CD4-positive, alpha-beta T cell treated with Interleukin-21 for 1 hour (primary cell): ENCODE data around the gene SLC22A13.
A peak's percentile ranks its signal among the peaks of the same experiment; 100 is the strongest.
"Not testable (repeated sequence)": the region's sequence is repeated elsewhere in the genome, so short reads cannot be mapped to it uniquely, and the experiment has no call there.

ENCODE experiments used
- DNase-seq: peaks from one replicate; pipeline ENCODE4 v3.0.0-alpha.2; 2020

The SLC22A13 gene

DNA sequence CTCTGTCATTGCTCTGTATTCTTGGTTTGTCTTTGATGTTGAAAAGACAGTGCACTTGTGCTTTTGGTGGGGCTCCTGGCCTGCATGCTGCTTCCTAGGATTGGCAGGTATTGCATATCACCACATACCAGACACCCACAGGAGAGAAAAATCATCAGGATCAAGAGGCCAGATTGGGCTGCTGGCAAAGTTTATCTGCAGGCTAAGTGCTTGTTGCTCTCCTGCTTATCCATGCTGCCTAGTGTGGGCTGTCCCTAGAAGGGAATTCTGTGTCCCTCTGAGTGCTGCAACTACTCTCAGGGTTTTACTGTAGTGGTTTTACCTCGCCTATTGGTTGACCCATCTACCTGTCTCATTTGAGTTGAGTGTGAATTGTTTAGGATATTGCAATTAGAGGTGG is 833 bp upstream of the SLC22A13 start:
- DNase-seq, result no peak

DNA sequence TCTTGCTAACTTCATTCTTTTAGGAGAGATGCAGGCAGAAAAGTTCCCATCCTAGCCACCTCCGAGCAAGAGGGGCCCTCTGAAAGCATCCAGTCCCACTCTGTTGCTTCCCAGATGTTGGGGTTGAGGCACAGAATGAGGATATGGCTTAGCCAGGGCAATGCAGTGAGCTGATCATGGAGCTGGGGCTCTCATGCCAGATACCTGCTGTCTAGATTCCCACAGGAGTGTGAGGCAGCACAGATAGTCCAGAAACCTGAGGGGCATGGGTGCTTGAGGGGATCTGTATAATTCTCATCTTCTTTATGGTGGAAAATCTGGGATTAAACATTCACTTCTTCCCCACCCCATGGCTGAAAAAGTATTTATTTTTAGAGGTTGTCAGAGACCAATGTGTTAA is 1.2 kb downstream of the SLC22A13 start:
- DNase-seq, result no peak

DNA sequence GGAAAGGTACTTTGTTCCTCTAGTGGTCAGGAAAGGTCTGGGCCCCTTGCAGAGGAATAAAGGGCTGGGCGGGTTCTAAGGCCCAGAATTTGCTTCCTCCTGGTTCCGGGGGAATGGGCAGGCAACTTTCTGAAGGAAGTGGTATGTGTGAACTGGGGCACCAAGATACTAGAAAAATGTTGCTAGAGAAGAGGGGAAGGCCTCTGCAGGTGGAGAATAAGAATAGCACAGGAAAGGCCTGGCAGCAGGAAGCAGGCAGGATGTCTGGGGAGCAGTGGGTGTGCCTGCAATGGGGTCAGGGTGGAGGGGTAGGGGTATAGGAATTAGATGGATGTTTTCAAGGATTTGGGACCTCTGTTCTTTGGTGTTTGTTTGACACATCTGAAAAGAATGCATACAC is 2.0 kb downstream of the SLC22A13 start:
- no peak for DNase-seq

DNA sequence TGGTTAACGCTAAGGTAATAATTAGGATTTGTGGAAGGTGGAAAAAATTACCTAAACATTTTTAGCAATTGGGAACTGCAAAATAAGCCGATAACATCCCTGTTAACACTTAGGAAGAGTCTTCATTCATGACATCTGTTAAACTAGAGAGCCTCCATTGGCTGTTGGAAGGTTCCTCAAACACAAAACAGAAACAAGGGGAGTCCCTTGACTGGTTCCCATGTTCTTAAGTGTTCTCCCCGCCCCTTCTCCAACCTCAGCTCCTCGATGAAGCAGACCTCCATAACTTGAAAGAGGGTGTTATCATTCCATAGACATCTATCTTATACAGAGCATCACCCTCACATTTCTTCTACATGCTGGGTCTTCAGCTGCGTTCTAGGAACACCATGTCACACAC is 2.5 kb downstream of the SLC22A13 start:
- DNase-seq, result no peak

DNA sequence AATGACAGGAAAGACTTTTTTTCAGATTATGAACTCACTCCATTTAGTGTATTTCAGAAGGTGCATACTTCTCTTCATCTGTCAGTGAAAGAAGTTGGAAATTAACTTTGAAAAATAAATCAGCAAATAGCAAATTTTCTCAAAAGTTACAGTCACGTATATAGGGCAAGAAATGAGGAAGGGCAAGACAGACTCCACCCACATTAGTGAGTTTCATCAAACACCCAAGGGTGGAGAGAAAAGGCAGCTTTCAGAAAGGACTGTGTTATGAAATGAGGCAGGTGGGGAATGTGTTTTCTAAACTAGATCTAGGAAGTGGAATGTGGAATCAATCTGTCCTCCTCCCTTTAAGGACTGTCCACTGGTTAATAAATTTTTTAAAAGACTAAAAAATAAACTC is 2.9 kb downstream of the SLC22A13 start:
- no peak for DNase-seq

DNA sequence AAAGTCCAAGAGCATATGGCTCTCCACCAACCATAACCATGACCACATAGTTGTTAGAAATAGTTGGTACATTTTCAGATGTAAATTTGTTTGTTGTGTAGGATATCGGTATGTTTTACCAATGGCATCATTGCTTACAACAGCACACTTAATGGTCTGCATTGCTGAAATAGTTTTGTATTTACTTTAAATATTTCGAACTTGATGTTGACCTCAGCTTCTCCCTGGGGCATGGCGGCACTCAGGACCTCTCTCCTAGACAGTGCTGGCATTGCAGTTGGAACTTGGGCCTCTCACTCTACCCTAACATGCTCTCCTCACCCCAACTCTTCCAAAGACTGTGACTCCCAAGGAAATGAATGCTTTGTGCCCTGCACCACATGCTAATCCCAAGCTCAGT is 5.0 kb downstream of the SLC22A13 start:
- no peak for DNase-seq

DNA sequence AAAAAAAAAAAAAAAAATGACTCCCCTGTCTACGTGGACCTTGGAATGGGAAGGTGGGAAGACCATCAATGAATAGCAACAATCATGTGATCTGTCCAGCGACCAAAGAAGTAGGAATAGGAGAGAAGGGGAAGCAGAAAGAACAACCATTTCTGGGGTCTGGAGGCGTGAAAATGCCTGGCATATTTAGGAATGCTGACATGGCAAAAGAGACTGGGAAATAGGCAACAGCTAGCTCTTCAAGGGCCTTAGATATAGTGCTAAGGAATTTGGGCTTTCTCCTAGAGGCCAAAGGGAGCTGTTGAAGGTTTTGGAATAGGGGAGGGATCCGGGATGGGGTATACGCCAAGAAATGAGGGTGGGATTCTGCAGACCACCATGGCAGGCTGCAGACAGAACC is 5.9 kb downstream of the SLC22A13 start:
- no peak for DNase-seq

DNA sequence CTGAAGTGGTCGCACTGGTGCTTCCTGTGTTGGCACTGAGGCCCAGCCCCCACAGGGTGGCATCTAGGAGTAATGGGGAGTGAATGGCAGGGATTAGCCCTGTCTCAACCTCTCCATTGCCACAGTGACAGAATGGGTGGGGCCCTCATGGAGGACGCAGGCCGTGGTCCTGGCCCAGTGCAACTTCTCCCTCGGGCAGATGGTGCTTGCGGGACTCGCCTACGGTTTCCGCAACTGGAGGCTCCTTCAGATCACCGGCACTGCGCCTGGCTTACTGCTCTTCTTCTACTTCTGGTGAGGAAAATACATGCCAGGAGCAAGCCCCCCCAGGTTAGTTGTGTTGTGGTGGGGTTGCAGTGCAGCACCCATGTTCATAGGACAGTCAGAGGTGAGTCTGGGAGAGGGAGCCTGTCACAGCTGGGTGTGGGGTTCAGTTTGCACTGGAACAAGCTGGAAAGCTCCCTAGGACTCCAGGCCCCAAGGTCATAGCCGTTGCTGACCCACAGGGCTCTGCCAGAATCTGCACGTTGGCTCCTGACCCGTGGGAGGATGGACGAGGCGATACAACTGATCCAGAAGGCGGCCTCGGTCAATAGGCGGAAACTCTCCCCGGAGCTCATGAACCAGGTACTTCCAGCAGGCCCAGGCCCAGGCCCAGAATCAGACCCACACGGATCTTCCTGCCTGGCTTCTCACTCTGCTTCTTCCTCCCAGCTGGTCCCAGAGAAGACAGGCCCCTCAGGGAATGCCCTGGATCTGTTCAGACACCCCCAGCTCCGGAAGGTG is 9.4 kb downstream of the SLC22A13 start:
- no peak for DNase-seq

DNA sequence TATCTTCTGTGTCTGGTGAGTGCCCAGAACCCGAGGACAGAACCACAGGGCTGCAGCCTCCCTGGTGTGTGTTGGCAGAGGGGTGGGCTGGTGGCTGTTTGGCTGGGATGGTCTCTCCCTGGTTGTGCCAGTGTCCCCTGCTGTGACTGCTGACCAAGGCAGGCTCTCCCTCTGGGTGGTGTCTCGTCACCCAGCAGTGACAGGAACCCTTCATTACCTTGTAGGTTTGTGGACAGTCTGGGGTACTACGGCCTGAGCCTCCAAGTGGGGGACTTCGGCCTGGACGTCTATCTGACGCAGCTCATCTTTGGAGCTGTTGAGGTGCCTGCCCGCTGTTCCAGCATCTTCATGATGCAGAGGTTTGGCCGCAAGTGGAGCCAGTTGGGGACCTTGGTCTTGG is 10.0 kb downstream of the SLC22A13 start:
- DNase-seq, result no peak

DNA sequence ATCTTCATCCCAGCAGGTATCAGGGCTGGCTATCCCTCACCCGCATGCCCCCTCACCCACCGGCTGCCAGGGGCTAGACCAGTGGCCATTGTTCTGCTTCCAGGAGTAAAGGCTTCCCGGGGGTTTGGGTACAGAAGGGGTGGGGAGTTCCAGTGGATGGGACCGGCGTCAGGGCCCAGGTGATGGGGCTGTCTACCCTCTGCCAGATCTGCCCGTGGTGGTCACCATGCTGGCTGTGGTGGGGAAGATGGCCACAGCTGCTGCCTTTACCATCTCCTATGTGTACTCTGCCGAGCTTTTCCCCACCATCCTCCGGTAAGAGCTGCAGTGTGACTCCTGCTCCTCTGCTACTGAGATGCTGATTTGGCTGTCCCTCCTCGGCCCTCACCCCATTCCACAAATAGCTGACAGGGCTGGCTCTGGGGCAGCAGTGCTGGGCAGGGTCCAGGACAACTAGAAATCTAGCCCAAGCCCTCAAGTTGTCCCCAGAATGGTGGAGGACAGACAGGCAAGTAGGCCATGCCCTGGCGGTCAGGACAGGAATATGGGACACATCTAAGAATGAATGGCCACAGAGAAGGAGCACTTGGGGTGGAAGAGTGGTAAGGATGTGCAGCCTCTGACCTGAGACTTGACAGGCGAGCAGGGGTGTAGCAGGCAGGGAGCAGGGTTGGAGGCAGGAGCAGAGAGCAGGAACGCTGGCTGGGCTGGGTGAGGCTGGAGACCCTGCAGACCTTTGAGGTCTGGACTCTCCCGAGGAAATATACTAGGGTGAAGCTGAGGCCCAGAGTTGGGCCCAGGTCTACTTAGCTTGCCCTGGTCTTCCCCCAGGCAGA is 10.7 kb downstream of the SLC22A13 start:
- DNase-seq, result no peak

DNA sequence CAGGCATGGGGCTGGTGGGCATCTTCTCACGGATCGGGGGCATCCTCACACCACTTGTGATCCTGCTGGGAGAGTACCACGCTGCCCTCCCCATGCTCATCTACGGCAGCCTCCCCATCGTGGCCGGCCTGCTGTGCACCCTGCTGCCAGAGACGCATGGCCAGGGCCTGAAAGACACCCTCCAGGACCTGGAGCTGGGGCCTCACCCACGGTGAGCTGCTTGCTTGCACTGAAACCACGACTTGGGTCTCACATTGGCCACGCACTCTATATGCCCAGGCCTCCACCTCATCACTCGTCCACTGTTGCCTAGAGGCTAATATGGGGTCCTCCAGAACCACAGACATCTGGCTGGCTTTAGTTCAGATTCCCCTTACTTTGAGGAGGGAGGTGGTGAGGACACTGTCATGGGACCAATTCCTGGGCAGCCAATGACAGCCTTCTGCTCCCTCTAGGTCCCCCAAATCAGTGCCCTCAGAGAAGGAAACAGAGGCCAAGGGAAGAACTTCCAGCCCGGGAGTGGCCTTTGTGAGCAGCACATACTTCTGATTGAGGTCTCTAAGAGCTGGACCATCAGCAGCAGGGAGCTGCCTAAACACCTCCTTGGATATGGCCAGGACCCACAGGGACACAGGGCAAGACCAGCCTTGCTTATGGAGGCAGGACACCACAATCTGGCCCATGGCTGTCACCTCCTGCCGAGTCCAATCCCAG is 11.5 kb downstream of the SLC22A13 start:
- no peak for DNase-seq

DNA sequence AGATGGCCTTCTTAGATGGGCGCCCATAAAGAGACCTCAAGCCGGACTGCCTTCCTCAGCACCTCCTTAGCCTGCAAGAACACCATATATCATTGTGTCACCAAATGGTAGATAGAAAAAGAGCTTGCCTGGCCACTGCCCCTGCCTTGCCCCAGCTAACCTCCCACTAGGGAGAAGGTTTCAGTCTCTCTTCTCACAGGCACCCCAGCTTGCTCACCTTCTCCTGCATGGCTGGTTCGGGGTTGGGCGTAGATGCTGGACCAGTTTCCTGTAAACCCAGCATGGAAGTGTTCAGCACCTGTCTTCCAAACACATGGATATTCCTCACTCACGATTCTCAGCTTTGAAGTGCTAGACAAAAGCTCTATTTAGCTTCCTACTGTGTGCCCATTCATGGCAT is 13.2 kb downstream of the SLC22A13 start:
- no peak for DNase-seq

DNA sequence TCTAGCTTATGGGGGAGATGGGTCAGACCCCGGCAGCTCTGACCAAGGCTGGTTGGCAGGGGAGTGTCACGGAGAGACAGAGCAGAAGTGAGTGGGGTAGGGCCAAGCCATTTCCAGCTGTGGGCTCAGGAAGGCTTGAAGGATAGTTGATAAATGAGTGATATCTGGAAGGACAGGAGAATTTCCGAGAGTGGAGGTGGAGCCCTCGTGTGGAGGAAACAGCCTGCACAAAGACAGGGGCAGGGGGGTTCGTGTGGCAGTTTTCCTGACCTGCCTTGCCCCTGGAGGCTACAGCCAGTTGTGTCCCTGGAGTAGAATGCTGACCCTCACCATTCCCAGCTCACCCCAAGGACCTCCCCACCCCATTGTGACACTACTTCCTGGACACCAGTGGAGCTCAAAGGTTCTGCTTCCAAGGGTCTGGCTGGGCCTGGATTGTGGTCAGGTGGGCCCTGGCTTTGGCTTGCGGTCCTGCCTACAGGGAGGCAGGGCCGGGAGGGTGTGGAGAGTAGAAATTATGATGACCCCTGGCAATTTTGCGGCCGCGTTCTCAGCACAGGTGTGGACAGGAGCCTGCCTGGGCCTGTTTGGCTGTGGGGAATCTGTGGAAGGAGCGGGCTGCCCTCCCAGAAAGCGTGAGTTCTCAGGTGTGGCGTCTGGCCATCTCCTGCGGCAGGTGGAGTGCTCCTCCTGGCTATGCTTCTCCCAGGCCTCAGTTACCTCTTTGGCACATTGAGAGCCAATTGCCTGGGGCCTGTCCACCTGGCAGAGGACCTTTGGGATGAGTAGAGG is 16.5 kb downstream of the SLC22A13 start, which contains the start of gene SLC22A14:
SLC22A14 (plus strand) TSS at position 400 of the 792 bp plus-strand sequence. CDS start 23,733 bp downstream, outside the sequence.
- DNase-seq, result no peak

DNA sequence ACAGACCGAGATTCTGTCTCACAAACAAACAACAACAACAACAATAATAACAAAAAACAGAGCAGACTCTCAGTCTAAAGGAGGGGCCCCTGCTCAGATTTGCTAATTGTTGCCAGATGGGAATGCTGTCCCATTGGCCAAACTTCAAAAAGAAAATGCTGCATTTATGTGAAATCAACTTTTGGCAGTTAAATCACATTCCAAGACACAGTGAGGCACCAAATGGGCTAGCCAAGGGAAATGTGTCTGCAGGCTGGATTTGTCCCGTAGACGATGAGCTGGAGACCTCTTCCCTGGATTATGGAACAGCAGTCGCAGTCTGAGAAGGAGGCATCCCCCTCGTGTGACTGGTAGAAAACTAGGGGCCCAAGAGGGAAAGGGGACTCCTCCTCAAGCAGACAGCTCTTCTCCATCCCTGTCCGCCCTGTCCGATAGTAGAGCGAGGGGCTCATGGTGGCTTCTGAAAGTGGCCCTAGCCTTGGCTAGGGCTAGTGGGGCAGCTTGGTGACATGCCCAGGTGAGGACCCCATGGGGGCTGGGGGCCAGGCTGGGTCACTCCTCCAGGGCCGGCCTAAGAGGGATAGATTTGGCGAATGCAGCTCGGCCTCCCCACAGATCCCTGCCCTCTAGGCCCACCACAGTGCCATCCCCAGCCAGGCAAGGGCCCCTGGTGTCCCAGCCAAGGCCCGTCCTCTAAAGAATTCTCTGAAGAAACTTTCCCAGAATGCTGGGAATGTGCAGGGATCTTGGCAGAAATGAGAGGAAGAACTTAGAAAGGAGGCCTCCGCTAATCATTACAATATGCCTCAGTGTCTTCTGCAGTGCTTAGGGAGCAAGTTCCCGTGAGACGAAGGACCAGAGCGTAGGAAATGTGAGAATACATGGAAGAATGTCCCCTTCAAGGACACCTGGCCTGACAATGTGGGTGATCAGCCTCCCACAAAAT is 18.5 kb downstream of the SLC22A13 start:
- DNase-seq, result no peak

DNA sequence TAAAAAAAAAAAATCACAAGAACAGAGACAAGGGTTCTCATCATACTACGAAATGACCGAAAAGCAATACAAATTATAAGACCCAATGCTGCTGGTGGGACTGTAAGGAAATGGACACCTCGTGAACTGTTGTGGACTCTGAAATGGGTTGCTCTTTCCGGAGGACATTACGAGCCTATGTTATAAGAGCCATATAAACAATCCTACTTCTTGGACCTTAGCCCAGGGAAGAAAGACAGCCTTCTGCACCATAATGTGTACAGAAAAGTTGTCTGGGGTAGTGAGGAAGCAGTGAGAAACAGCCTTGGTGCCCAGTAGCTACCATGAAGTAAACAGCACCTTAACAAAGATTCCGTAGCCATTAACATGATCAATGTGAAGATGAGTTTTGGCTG is 19.1 kb downstream of the SLC22A13 start:
- DNase-seq, result no peak

DNA sequence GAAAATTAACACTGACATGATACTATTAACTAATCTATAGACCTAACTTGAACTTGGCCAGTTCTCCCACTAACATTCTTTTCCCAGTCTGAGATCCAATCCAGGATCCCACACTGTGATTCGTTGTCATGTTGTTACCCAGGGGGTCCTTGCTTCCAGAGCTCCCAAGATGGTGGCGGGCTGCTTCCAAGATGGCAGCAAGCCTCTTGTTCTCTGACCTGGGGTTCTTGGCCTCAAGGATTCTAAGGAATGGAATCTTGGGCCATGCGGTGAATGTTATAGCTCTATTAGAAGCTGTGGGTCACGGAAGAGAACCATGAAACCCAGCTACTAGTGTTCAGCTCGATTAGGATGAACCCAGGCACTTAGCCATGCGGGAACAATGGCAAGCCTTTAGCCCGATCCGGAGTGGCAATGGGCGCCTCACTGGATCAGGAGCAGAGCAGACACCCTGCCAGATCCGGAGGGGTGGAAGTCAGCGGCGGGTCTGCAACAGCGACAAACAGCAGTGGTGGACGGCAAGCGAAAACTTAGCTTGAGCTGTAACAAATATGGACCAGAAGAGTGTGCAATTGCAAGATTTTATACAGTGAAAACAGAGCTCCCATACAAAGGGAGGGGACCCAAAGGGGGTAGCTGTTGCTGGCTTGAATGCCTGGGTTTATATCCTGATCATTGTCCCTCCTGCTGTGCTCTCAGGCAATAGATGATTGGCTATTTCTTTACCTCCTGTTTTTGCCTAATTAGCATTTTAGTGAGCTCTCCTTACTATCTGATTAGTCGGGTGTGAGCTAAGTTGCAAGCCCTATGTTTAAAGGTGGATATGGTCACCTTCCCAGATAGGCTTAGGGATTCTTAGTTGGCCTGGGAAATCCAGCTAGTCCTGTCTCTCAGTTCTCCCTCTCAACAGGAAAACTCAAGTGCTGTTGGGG is 23.9 kb downstream of the SLC22A13 start:
- not testable (repeated sequence) for DNase-seq

DNA sequence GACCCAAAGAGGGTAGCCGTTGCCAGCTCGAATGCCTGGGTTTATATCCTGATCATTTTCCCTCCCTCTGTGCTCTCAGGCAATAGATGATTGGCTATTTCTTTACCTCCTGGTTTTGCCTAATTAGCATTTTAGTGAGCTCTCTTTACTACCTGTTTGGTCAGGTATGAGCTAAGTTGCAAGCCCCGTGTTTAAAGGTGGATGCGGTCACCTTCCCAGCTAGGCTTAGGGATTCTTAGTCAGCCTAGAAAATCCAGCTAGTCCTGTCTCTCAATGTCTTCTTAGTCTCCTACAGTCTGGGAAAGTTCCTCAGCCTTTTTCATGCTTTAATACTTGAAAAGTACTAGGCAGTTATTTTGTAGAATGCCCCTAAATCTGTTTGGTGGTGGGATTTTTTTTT is 31.4 kb downstream of the SLC22A13 start:
- not testable (repeated sequence) for DNase-seq

DNA sequence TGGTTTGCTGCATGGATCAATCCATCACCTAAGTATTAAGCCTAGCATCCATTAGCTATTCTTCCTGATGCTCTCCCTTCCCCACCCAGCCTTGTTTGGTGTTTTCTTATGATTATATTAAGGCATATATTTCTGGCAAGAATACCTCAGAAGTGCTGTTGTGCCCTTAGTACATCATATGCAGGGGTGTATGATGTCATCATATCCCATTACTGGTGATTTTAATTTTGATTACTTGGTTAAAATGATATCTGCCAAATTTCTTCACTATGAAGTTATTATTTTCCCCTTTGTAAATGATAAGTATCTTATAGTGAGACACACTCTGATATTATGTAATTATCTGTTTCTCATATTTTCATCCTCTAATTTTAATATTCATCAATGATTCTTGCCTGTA is 31.9 kb downstream of the SLC22A13 start:
- DNase-seq, result no peak

DNA sequence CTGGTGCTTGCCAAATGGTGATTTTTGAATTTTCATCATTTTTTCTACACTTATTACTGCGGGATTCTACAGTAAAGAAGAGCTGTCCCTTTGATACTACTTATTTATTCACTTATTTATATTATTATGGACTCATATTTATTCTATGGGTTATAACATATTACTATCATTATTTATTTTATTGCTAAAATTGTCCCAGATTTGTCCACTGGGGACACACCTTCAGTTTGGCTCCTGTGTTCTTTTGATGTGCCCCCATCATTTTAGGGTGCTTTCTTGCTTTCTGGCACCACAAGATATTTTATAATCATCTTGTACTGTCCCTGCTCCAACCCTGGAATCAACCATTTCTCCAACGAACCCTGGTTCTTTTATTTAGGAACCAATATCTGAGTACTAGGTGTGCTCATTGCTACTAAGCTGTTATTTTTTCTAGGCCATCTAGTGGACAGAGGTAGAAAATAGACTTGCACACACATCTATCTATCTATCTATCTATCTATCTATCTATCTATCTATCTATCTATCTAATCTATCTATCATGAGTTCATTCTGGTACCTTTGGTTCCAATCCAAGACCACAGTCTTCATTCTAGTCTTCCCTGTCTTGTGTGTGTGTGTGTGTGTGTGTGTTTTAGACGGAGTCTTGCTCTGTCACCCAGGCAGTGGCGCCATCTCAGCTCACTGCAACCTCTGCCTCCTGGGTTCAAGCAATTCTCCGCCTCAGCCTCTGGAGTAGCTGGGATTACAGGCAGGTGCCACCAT is 32.5 kb downstream of the SLC22A13 start:
- peak; percentile 5 for DNase-seq

DNA sequence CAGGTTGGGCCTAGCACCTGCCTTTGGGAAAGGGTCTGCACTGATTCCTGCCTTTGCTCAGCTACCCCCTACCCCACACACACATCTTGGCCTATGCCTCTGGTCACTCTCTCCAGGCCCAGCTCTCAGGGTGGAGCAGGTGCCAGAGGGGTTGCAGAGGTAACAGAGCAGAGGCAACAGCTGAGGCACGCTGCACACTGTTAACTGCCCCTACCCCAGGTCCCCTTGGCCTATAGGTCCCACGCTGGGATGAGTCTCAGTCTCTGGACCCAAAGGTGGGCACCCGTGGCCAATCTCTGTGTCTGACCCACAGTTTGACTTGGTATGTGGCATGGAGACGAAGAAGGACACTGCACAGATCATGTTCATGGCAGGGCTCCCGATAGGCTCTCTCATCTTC is 41.3 kb downstream of the SLC22A13 start:
- DNase-seq, result no peak
